Body of pancreas (tissue), 4 donors: Measurements from ENCODE around the gene HMCN2.

Experiments used
- CTCF ChIP-seq, 7 experiments: fragments of 450-650 bp in 4 of 7; fragments of 200-600 bp in 3 of 7; sonication (generic) in 3 of 7; IDR thresholded peaks; one replicate each; pipeline ENCODE4 v1.5.1; 2016 to 2019; ENCODE audit warnings: antibody characterized with exemption in 7 of 7
- POLR2A ChIP-seq, 3 donors: fragments of 450-650 bp; IDR thresholded peaks; one replicate each; pipeline ENCODE4 v1.6.1; 2016; ENCODE audit warnings: antibody characterized with exemption in 3 of 3, mild to moderate bottlenecking in 2 of 3

DNA sequence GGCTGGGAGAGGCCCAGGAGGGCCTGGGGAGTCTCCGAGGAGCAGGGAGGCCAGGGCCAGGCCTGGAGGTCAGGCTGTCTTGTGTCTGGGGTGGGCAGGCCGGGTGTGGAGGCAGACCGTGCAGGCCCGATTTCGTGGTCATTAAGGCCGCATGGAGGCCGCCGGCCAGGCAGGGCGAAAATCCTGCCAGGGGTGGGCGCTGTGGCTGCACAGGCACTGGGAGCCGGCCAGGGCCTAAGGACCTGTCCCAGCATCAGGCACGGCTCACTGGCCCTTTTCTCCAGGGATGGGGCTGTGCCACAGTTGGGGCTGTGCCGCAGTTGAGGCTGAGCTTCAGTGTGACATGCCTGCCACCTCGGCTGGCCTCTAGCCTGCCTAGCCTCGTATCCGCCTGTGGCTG is 215.1 kb downstream of the HMCN2 start:
- no peak for TF ChIP-seq POLR2A (IDR thresholded peaks at IDR 0.05)
- no peak for TF ChIP-seq CTCF (IDR thresholded peaks at IDR 0.05)
